ENCODE data around the gene HPSE2. TPM values are rescaled to one million over a fixed set of nuclear protein-coding genes. Genes with fewer than 3 reads are reported as not detected.

The HPSE2 gene
- total RNA-seq, 1 donor from 2014 or later = not detected

- TF ChIP-seq, protein P1, sequence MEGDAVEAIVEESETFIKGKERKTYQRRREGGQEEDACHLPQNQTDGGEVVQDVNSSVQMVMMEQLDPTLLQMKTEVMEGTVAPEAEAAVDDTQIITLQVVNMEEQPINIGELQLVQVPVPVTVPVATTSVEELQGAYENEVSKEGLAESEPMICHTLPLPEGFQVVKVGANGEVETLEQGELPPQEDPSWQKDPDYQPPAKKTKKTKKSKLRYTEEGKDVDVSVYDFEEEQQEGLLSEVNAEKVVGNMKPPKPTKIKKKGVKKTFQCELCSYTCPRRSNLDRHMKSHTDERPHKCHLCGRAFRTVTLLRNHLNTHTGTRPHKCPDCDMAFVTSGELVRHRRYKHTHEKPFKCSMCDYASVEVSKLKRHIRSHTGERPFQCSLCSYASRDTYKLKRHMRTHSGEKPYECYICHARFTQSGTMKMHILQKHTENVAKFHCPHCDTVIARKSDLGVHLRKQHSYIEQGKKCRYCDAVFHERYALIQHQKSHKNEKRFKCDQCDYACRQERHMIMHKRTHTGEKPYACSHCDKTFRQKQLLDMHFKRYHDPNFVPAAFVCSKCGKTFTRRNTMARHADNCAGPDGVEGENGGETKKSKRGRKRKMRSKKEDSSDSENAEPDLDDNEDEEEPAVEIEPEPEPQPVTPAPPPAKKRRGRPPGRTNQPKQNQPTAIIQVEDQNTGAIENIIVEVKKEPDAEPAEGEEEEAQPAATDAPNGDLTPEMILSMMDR (IDR thresholded peaks at IDR 0.05; ENCODE audit: insufficient read depth, low read length, poor library complexity, severe bottlenecking) = no peak
- no peak overlapping the region for H3K4me3 ChIP-seq (ENCODE audit: low read depth, low read length)
- DNase-seq (ENCODE audit: low read depth) = no peak
- H3K36me3 ChIP-seq (ENCODE audit: control insufficient read depth, insufficient read depth, low read length) = no peaks in the 10 kb centered on the region
- no peaks in the 10 kb centered on the region for H3K27me3 ChIP-seq (ENCODE audit: control insufficient read depth, insufficient read depth, low read length)
Measured at GRCh38 chr10:98610836-98611235, 624.8 kb downstream of the HPSE2 start.

GRCh38 chr10:98610301-98610700 is 625.4 kb downstream of the HPSE2 start:
- H3K36me3 ChIP-seq (ENCODE audit: control insufficient read depth, insufficient read depth, low read length) = no peaks in the 10 kb centered on the region
- H3K4me3 ChIP-seq (ENCODE audit: low read depth, low read length) = no peak overlapping the region
- no peak for DNase-seq (ENCODE audit: low read depth)
- TF ChIP-seq, protein P1 (IDR thresholded peaks at IDR 0.05; ENCODE audit: insufficient read depth, low read length, poor library complexity, severe bottlenecking) = no peak
- no peaks in the 10 kb centered on the region for H3K27me3 ChIP-seq (ENCODE audit: control insufficient read depth, insufficient read depth, low read length)

GRCh38 chr10:98609265-98609664 is 626.4 kb downstream of the HPSE2 start:
- no peak for DNase-seq (ENCODE audit: low read depth)
- Histone ChIP-seq H3K36me3 (ENCODE audit: control insufficient read depth, insufficient read depth, low read length) (no peaks in the 10 kb centered on the region), H3K4me3 (ENCODE audit: low read depth, low read length) (no peak overlapping the region), H3K27me3 (ENCODE audit: control insufficient read depth, insufficient read depth, low read length) (no peaks in the 10 kb centered on the region)
- TF ChIP-seq, protein P1 (IDR thresholded peaks at IDR 0.05; ENCODE audit: insufficient read depth, low read length, poor library complexity, severe bottlenecking) = no peak

- Histone ChIP-seq H3K27me3 (ENCODE audit: control insufficient read depth, insufficient read depth, low read length) (no peaks in the 10 kb centered on the region), H3K4me3 (ENCODE audit: low read depth, low read length) (no peak overlapping the region), H3K36me3 (ENCODE audit: control insufficient read depth, insufficient read depth, low read length) (no peaks in the 10 kb centered on the region)
- DNase-seq (ENCODE audit: low read depth) = no peak
- TF ChIP-seq, protein P1 (IDR thresholded peaks at IDR 0.05; ENCODE audit: insufficient read depth, low read length, poor library complexity, severe bottlenecking) = no peak
Measured at GRCh38 chr10:98608411-98608810, 627.2 kb downstream of the HPSE2 start.

DNA sequence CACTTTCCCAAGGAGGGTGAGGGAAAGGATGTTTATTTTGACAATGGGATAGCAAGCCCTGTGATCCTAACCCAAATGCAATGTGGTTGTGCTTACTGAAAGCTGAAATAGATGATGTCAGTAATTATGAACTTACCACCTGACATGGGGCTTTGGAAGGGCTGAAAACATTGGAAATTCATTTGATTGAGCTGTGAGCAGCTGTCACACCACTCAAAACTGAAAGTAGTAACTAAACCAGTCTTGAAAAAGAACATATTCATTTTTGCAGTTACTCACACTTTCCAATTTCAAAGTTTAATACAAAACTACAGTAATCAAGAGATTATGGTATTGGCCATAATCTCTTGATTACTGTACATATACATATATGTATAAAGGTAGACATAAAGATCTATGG is 633.4 kb downstream of the HPSE2 start:
- TF ChIP-seq, protein P1 (IDR thresholded peaks at IDR 0.05; ENCODE audit: insufficient read depth, low read length, poor library complexity, severe bottlenecking) = no peak
- Histone ChIP-seq H3K36me3 (ENCODE audit: control insufficient read depth, insufficient read depth, low read length) (no peaks in the 10 kb centered on the region), H3K4me3 (ENCODE audit: low read depth, low read length) (no peak overlapping the region), H3K27me3 (ENCODE audit: control insufficient read depth, insufficient read depth, low read length) (no peaks in the 10 kb centered on the region)
- DNase-seq (ENCODE audit: low read depth) = no peak

DNA sequence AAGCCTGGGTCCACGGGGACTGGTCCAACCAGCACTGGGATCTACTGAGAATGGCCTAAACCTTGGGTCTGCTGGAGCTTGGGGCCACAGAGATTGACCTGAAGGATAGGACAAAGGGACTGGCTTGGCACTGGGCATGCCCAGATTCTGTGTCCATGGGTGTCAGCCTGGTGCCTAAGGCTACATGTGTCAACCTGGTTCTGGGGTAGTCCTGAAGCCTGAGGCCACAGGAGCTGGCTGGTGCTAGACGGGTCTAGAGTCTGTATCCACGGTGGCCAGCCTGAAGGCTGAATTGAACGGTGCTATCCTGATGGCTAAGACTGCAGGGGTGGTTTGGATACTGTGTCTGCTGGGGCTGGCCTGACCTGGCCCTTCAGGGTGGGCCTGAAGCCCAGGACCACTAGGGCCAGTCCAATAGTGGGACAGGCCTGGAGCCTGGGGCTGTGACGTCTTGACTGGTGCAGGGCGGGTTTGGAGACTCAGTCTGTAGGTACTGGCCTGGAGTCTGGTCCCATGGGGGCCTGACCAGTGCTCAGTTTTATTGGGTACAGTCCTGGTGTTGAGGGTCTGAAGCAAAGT is 636.5 kb downstream of the HPSE2 start:
- TF ChIP-seq, protein P1 (IDR thresholded peaks at IDR 0.05; ENCODE audit: insufficient read depth, low read length, poor library complexity, severe bottlenecking) = no peak
- no peaks in the 10 kb centered on the region for H3K36me3 ChIP-seq (ENCODE audit: control insufficient read depth, insufficient read depth, low read length)
- H3K27me3 ChIP-seq (ENCODE audit: control insufficient read depth, insufficient read depth, low read length) = no peaks in the 10 kb centered on the region
- no peak for DNase-seq (ENCODE audit: low read depth)
- no peak overlapping the region for H3K4me3 ChIP-seq (ENCODE audit: low read depth, low read length)
